ENCODE data around the gene SAT2. TPM values are rescaled to one million over a fixed set of nuclear protein-coding genes. Genes with fewer than 3 reads are reported as not detected.
"Not testable (repeated sequence)": the region's sequence is repeated elsewhere in the genome, so short reads cannot be mapped to it uniquely, and the experiment has no call there.

The SAT2 gene
- total RNA-seq, 2 donors from 2014 or later = 47.6 to 48.9 TPM

GRCh38 chr17:7651097-7651664 lies 23.6 kb upstream of the SAT2 start:
- Mint-ChIP-seq H3K27me3 (ENCODE audit: low read depth) (peaks cover 45% of the 10 kb centered on the region), H3K27ac (no peak overlapping the region), H3K4me1 (ENCODE audit: low read depth) (peaks cover 17% of the 10 kb centered on the region), H3K36me3 (ENCODE audit: insufficient read depth in 2 of 2) (no peaks in the 10 kb centered on the region), H3K4me3 (peak overlapping the region; percentile 85 to 96), H3K9me3 (no peaks in the 10 kb centered on the region)
- peak; percentile 4 to 8 for ATAC-seq (replicated peaks in 1 of 2)
- DNase-seq = no peak

GRCh38 chr17:7650509-7651096 lies 23.0 kb upstream of the SAT2 start, which contains the start of gene ATP1B2:
Gene ATP1B2, plus strand, starts transcription at chr17:7650926. Its CDS starts 593 bp downstream, at chr17:7651519.
- DNase-seq (peak; percentile 72 to 84), ATAC-seq (replicated peaks in 1 of 2) (peak; percentile 90 to 92)
- H3K9me3 Mint-ChIP-seq = no peaks in the 10 kb centered on the region
- H3K27me3 Mint-ChIP-seq (ENCODE audit: low read depth) = peaks cover 48% of the 10 kb centered on the region
- no peaks in the 10 kb centered on the region for H3K36me3 Mint-ChIP-seq (ENCODE audit: insufficient read depth in 2 of 2)
- H3K4me1 Mint-ChIP-seq (ENCODE audit: low read depth) = peaks cover 17% of the 10 kb centered on the region
- peak within 1 kb of the TSS; percentile 1 for H3K27ac Mint-ChIP-seq
- peak within 1 kb of the TSS; percentile 85 to 96 for H3K4me3 Mint-ChIP-seq

- no peak for ATAC-seq (replicated peaks in 1 of 2)
- Mint-ChIP-seq H3K4me3 (no peak overlapping the region), H3K27me3 (ENCODE audit: low read depth) (peaks cover 31% of the 10 kb centered on the region), H3K27ac (no peak overlapping the region), H3K36me3 (ENCODE audit: insufficient read depth in 2 of 2) (no peaks in the 10 kb centered on the region), H3K9me3 (no peaks in the 10 kb centered on the region), H3K4me1 (ENCODE audit: low read depth) (peaks cover 22% of the 10 kb centered on the region)
- no peak for DNase-seq
Observed at GRCh38 chr17:7647018-7647417, 19.4 kb upstream of the SAT2 start.

GRCh38 chr17:7646457-7646856 lies 18.8 kb upstream of the SAT2 start:
- Mint-ChIP-seq H3K4me3 (no peak overlapping the region), H3K36me3 (ENCODE audit: insufficient read depth in 2 of 2) (no peaks in the 10 kb centered on the region), H3K9me3 (no peaks in the 10 kb centered on the region), H3K27me3 (ENCODE audit: low read depth) (peaks cover 26% of the 10 kb centered on the region), H3K27ac (no peak overlapping the region), H3K4me1 (ENCODE audit: low read depth) (peaks cover 26% of the 10 kb centered on the region)
- DNase-seq (no peak), ATAC-seq (replicated peaks in 1 of 2) (no peak)

GRCh38 chr17:7644775-7645174 lies 17.2 kb upstream of the SAT2 start:
- ATAC-seq (replicated peaks in 1 of 2) (peak in 1 of 2 donors; percentile 45), DNase-seq (no peak)
- Mint-ChIP-seq H3K4me3 (no peak overlapping the region), H3K9me3 (no peaks in the 10 kb centered on the region), H3K27me3 (ENCODE audit: low read depth) (peaks cover 9% of the 10 kb centered on the region), H3K36me3 (ENCODE audit: insufficient read depth in 2 of 2) (no peaks in the 10 kb centered on the region), H3K27ac (no peak overlapping the region), H3K4me1 (ENCODE audit: low read depth) (peaks cover 10% of the 10 kb centered on the region)

GRCh38 chr17:7641635-7642034 lies 14.0 kb upstream of the SAT2 start:
- DNase-seq = peak in 1 of 2 donors; percentile 29
- ATAC-seq (replicated peaks in 1 of 2); H3K9me3 Mint-ChIP-seq; H3K27me3 Mint-ChIP-seq (ENCODE audit: low read depth); H3K27ac Mint-ChIP-seq; H3K36me3 Mint-ChIP-seq (ENCODE audit: insufficient read depth in 2 of 2); H3K4me1 Mint-ChIP-seq (ENCODE audit: low read depth): not testable (repeated sequence)
- peak overlapping the region; percentile 51 to 71 for H3K4me3 Mint-ChIP-seq

- no peaks in the 10 kb centered on the region for H3K36me3 Mint-ChIP-seq (ENCODE audit: insufficient read depth in 2 of 2)
- H3K4me3 Mint-ChIP-seq = no peak overlapping the region
- H3K27me3 Mint-ChIP-seq (ENCODE audit: low read depth) = no peaks in the 10 kb centered on the region
- no peak overlapping the region for H3K27ac Mint-ChIP-seq
- H3K4me1 Mint-ChIP-seq (ENCODE audit: low read depth) = peaks cover 9% of the 10 kb centered on the region
- ATAC-seq (replicated peaks in 1 of 2) = no peak
- no peaks in the 10 kb centered on the region for H3K9me3 Mint-ChIP-seq
- no peak for DNase-seq
Observed at GRCh38 chr17:7640783-7641182, 13.2 kb upstream of the SAT2 start.

GRCh38 chr17:7636163-7636562 lies 8.5 kb upstream of the SAT2 start:
- Mint-ChIP-seq H3K36me3 (ENCODE audit: insufficient read depth in 2 of 2) (no peaks in the 10 kb centered on the region), H3K27ac (no peak overlapping the region), H3K9me3 (no peaks in the 10 kb centered on the region), H3K4me1 (ENCODE audit: low read depth) (no peaks in the 10 kb centered on the region), H3K4me3 (no peak overlapping the region), H3K27me3 (ENCODE audit: low read depth) (no peaks in the 10 kb centered on the region)
- no peak for DNase-seq
- ATAC-seq (replicated peaks in 1 of 2) = no peak

- Mint-ChIP-seq H3K4me3 (no peak overlapping the region), H3K27me3 (ENCODE audit: low read depth) (no peaks in the 10 kb centered on the region), H3K4me1 (ENCODE audit: low read depth) (no peaks in the 10 kb centered on the region), H3K27ac (no peak overlapping the region), H3K9me3 (no peaks in the 10 kb centered on the region), H3K36me3 (ENCODE audit: insufficient read depth in 2 of 2) (no peaks in the 10 kb centered on the region)
- peak in 1 of 2 donors; percentile 36 for DNase-seq
- ATAC-seq (replicated peaks in 1 of 2) = no peak
Observed at GRCh38 chr17:7634384-7634783, 6.8 kb upstream of the SAT2 start.

GRCh38 chr17:7633093-7633492 lies 5.5 kb upstream of the SAT2 start:
- Mint-ChIP-seq H3K36me3 (ENCODE audit: insufficient read depth in 2 of 2) (no peaks in the 10 kb centered on the region), H3K4me1 (ENCODE audit: low read depth) (no peaks in the 10 kb centered on the region), H3K9me3 (no peaks in the 10 kb centered on the region), H3K27me3 (ENCODE audit: low read depth) (no peaks in the 10 kb centered on the region), H3K4me3 (no peak overlapping the region), H3K27ac (no peak overlapping the region)
- no peak for DNase-seq
- no peak for ATAC-seq (replicated peaks in 1 of 2)

GRCh38 chr17:7632492-7632894 lies 4.9 kb upstream of the SAT2 start:
- ATAC-seq (replicated peaks in 1 of 2) = peak; percentile 37 to 41
- H3K27ac Mint-ChIP-seq = no peak overlapping the region

GRCh38 chr17:7631398-7632380 lies 4.1 kb upstream of the SAT2 start:
- no peak overlapping the region for H3K4me3 Mint-ChIP-seq
- H3K27me3 Mint-ChIP-seq (ENCODE audit: low read depth) = no peaks in the 10 kb centered on the region
- no peak overlapping the region for H3K27ac Mint-ChIP-seq
- DNase-seq (no peak), ATAC-seq (replicated peaks in 1 of 2) (no peak)
- peaks cover 5% of the 10 kb centered on the region for H3K4me1 Mint-ChIP-seq (ENCODE audit: low read depth)
- H3K36me3 Mint-ChIP-seq (ENCODE audit: insufficient read depth in 2 of 2) = no peaks in the 10 kb centered on the region
- H3K9me3 Mint-ChIP-seq = no peaks in the 10 kb centered on the region

More at GRCh38 chr17:7632492-7632894, 4.9 kb upstream of the SAT2 start:
- Mint-ChIP-seq H3K36me3 (ENCODE audit: insufficient read depth in 2 of 2) (no peaks in the 10 kb centered on the region), H3K9me3 (no peaks in the 10 kb centered on the region), H3K27me3 (ENCODE audit: low read depth) (no peaks in the 10 kb centered on the region), H3K4me1 (ENCODE audit: low read depth) (no peaks in the 10 kb centered on the region), H3K4me3 (no peak overlapping the region)
- DNase-seq = peak; percentile 46 to 51

GRCh38 chr17:7629939-7630571 lies 2.4 kb upstream of the SAT2 start, which contains the start of gene SHBG:
Gene SHBG, plus strand, starts transcription at chr17:7630135. Its CDS starts 38 bp downstream, at chr17:7630173.
- H3K27ac Mint-ChIP-seq = no peak within 1 kb of the TSS
- no peaks in the 10 kb centered on the region for H3K9me3 Mint-ChIP-seq
- peaks cover 11% of the 10 kb centered on the region for H3K4me1 Mint-ChIP-seq (ENCODE audit: low read depth)
- H3K4me3 Mint-ChIP-seq = no peak within 1 kb of the TSS
- DNase-seq (no peak), ATAC-seq (replicated peaks in 1 of 2) (no peak)
- H3K27me3 Mint-ChIP-seq (ENCODE audit: low read depth) = no peaks in the 10 kb centered on the region
- H3K36me3 Mint-ChIP-seq (ENCODE audit: insufficient read depth in 2 of 2) = peaks cover 0 to 1% of the 10 kb centered on the region in 2 donors
